Fibroblast of lung (primary cell): Measurements from ENCODE around the gene ANKH. TPM values are rescaled to one million over a fixed set of nuclear protein-coding genes. Genes with fewer than 3 reads are reported as not detected.

Experiments
- DNase-seq, 2 donors: peaks; one replicate each; pipeline versions ENCODE4 v3.0.0 to v3.0.0-alpha.2; 2010; ENCODE audit warnings: low read depth in 2 of 2
- H2AFZ ChIP-seq: 2 replicates; pipeline ENCODE4 v1.5.1; 2012; ENCODE audit warnings: low read length, control low read depth, inconsistent platforms
- H3K27ac ChIP-seq: 2 replicates; pipeline ENCODE4 v1.5.1; 2011; ENCODE audit warnings: low read length, control low read depth; ENCODE audit not compliant: insufficient read depth
- H3K27me3 ChIP-seq: 2 replicates; pipeline ENCODE4 v1.5.1; 2011; ENCODE audit warnings: mild to moderate bottlenecking, low read length; ENCODE audit not compliant: control insufficient read depth, insufficient read depth
- H3K36me3 ChIP-seq: 2 replicates; pipeline ENCODE4 v1.5.1; 2011; ENCODE audit warnings: low read length; ENCODE audit not compliant: control insufficient read depth, insufficient read depth
- H3K4me1 ChIP-seq: 2 replicates; pipeline ENCODE4 v1.5.1; 2011; ENCODE audit warnings: low read length; ENCODE audit not compliant: control insufficient read depth, insufficient read depth; ENCODE audit errors: extremely low read depth
- H3K4me2 ChIP-seq: 2 replicates; pipeline ENCODE4 v1.5.1; 2011; ENCODE audit warnings: low read length, control low read depth; ENCODE audit not compliant: insufficient read depth; ENCODE audit errors: extremely low read depth
- H3K4me3 ChIP-seq, 4 experiments: fragments of 200-600 bp in 1 of 4; sonication (generic) in 1 of 4; replicated peaks in 1 of 4; 2 replicates each; pipeline ENCODE4 v1.5.1; 2011 to 2016; ENCODE audit warnings: low read length in 4 of 4, low read depth in 3 of 4, mild to moderate bottlenecking in 3 of 4, control low read depth in 2 of 4, inconsistent platforms in 1 of 4, mixed read lengths in 1 of 4; ENCODE audit not compliant: insufficient read depth in 1 of 4; ENCODE audit errors: control extremely low read depth in 1 of 4
- H3K79me2 ChIP-seq: 2 replicates; pipeline ENCODE4 v1.5.1; 2012; ENCODE audit warnings: mild to moderate bottlenecking, low read length, inconsistent platforms; ENCODE audit not compliant: control insufficient read depth, insufficient read depth
- H3K9ac ChIP-seq: 2 replicates; pipeline ENCODE4 v1.5.1; 2011; ENCODE audit warnings: mild to moderate bottlenecking, low read length, control low read depth; ENCODE audit not compliant: insufficient read depth
- H3K9me3 ChIP-seq: 2 replicates; pipeline ENCODE4 v1.5.1; 2012; ENCODE audit warnings: low read depth, low read length; ENCODE audit not compliant: control insufficient read depth, insufficient read depth
- H4K20me1 ChIP-seq: 2 replicates; pipeline ENCODE4 v1.5.1; 2011; ENCODE audit warnings: low read length; ENCODE audit not compliant: control insufficient read depth, insufficient read depth; ENCODE audit errors: extremely low read depth
- EZH2 ChIP-seq: IDR thresholded peaks from 2 replicates; pipeline ENCODE4 v1.5.1; 2012; ENCODE audit warnings: low read length, control low read depth, mild to moderate bottlenecking; ENCODE audit errors: missing control alignments
- polyA plus RNA-seq, 2 donors: library from polyadenylated mRNA; depleted of rRNA in 1 of 2; stranded (reverse) in 1 of 2; unstranded in 1 of 2; fragments of >200 nt; gene quantifications; 2 replicates each; pipeline ENCODE4 v1.2.1, GENCODE V29; 2011 to 2012; ENCODE audit warnings: missing spikeins in 1 of 2
- total RNA-seq: library from RNA; depleted of rRNA; stranded (reverse); fragments of >200 nt; gene quantifications from 2 replicates; pipeline ENCODE4 v1.2.1, GENCODE V29; 2014
- TF ChIP-seq, protein P1 (sequence below), 2 donors: IDR thresholded peaks in 1 of 2; conservative IDR thresholded peaks in 1 of 2; 1 replicate in 1 of 2; 2 replicates in 1 of 2; pipeline ENCODE4 v1.5.1; 2011 to 2012; ENCODE audit warnings: low read length in 2 of 2, control low read depth in 1 of 2, inconsistent platforms in 1 of 2, low read depth in 1 of 2, mild to moderate bottlenecking in 1 of 2

Gene ANKH
- total and polyA plus RNA-seq, 2 donors (not counting 1 experiment from before 2014, with no cell fraction given), result 5.8 to 10.9 TPM

- Histone ChIP-seq H3K9ac (no peak overlapping the region), H3K4me1 (peaks cover 5% of the 10 kb centered on the region), H3K9me3 (no peaks in the 10 kb centered on the region), H3K36me3 (no peaks in the 10 kb centered on the region), H2AFZ (no peak overlapping the region), H3K4me3 (no peak overlapping the region), H3K27ac (no peak overlapping the region), H3K4me2 (no peak overlapping the region), H3K79me2 (no peaks in the 10 kb centered on the region), H3K27me3 (no peaks in the 10 kb centered on the region), H4K20me1 (no peaks in the 10 kb centered on the region)
- TF ChIP-seq, protein P1, sequence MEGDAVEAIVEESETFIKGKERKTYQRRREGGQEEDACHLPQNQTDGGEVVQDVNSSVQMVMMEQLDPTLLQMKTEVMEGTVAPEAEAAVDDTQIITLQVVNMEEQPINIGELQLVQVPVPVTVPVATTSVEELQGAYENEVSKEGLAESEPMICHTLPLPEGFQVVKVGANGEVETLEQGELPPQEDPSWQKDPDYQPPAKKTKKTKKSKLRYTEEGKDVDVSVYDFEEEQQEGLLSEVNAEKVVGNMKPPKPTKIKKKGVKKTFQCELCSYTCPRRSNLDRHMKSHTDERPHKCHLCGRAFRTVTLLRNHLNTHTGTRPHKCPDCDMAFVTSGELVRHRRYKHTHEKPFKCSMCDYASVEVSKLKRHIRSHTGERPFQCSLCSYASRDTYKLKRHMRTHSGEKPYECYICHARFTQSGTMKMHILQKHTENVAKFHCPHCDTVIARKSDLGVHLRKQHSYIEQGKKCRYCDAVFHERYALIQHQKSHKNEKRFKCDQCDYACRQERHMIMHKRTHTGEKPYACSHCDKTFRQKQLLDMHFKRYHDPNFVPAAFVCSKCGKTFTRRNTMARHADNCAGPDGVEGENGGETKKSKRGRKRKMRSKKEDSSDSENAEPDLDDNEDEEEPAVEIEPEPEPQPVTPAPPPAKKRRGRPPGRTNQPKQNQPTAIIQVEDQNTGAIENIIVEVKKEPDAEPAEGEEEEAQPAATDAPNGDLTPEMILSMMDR (conservative IDR thresholded peaks at IDR 0.05 in 1 of 2, IDR thresholded peaks at IDR 0.05 in 1 of 2; ENCODE audit: low read depth in 1 of 2, low read length in 2 of 2), result no peak
- TF ChIP-seq EZH2, result no peak
- DNase-seq, result no peak
Measured at GRCh38 chr5:14730881-14731280, 140.7 kb downstream of the ANKH start.

DNA sequence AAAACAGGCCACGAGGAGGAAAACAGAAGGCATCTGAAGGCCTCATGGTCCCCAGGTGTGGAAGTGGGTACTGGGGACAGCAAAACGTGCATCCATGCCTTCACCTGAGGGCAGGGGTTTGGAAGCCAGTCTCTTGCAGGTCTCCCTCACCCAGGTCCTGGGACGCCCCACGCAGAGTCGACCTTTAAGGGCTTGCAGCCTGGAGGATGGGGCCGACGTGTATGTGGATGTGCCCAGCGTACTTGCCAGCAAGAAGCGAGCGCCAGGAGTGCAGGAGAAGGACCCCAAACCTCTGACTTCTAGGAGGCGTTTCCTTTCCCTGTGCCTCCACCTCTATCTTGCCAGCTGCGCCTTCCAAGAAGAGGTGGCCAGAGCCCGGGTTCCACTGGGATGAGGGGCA, 141.1 kb downstream of the ANKH start:
- Histone ChIP-seq H3K4me1 (peaks cover 5% of the 10 kb centered on the region), H3K36me3 (no peaks in the 10 kb centered on the region), H3K27me3 (no peaks in the 10 kb centered on the region), H3K9me3 (no peaks in the 10 kb centered on the region), H3K79me2 (no peaks in the 10 kb centered on the region), H4K20me1 (no peaks in the 10 kb centered on the region), H3K4me3 (no peak overlapping the region), H2AFZ (no peak overlapping the region), H3K9ac (no peak overlapping the region), H3K27ac (no peak overlapping the region), H3K4me2 (no peak overlapping the region)
- no peak for TF ChIP-seq EZH2
- TF ChIP-seq, protein P1 (conservative IDR thresholded peaks at IDR 0.05 in 1 of 2, IDR thresholded peaks at IDR 0.05 in 1 of 2; ENCODE audit: low read depth in 1 of 2, low read length in 2 of 2), result no peak
- no peak for DNase-seq

- Histone ChIP-seq H4K20me1 (no peaks in the 10 kb centered on the region), H3K4me2 (no peak overlapping the region), H3K27me3 (no peaks in the 10 kb centered on the region), H3K9ac (no peak overlapping the region), H3K27ac (no peak overlapping the region), H3K36me3 (no peaks in the 10 kb centered on the region), H3K79me2 (no peaks in the 10 kb centered on the region), H3K4me3 (no peak overlapping the region), H2AFZ (no peak overlapping the region), H3K4me1 (peaks cover 5% of the 10 kb centered on the region), H3K9me3 (no peaks in the 10 kb centered on the region)
- TF ChIP-seq, protein P1 (conservative IDR thresholded peaks at IDR 0.05 in 1 of 2, IDR thresholded peaks at IDR 0.05 in 1 of 2; ENCODE audit: low read depth in 1 of 2, low read length in 2 of 2), result no peak
- TF ChIP-seq EZH2, result no peak
- no peak for DNase-seq
Measured at GRCh38 chr5:14729448-14730385, 141.9 kb downstream of the ANKH start.
